Stimulated activated naive CD8-positive, alpha-beta T cell treated with anti-CD3 and anti-CD28 coated beads, Interleukin-15, Interleukin-2, amounts not matched to agents 100 U/mL and 50 U/mL, for 24 hours (primary cell): Measurements from ENCODE around the gene GFM1.
A peak's percentile ranks its signal among the peaks of the same experiment; 100 is the strongest.

Experiments used
- ATAC-seq: fragments of 150-1000 bp; cut with Tn5 transposase; one replicate; pipeline ENCODE4 v1.10.0; 2021
- DNase-seq: peaks from one replicate; pipeline ENCODE4 v3.0.0; 2021

The GFM1 gene

DNA sequence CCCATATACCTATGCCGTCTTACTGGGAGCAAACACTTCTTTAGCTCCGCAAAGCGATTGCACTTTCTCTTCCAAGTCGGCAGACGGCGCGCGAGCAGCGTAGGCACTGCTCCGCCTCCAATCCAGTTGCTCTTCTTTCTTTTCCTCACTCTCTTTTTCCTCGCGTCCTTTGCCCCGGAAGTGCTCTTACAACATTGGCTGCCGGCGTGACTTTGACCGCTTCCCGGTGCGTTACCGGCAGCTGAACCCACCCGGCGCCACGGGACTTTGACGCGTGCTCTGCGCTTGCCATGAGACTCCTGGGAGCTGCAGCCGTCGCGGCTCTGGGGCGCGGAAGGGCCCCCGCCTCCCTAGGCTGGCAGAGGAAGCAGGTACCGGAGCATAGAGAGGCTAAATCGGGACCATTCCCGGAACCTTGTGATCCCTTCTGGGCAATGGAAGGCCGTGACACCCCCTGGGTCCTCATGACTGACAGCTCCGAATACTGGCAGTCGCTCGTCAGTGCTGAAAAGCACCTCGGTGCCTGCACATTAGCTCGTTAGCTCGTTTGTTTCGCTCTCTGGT, at the start of gene GFM1:
Gene GFM1, plus strand, starts transcription at position 183 of the 564 bp plus-strand sequence. Its CDS starts 108 bp downstream, at position 291.
- peak; percentile 93 for ATAC-seq

DNA sequence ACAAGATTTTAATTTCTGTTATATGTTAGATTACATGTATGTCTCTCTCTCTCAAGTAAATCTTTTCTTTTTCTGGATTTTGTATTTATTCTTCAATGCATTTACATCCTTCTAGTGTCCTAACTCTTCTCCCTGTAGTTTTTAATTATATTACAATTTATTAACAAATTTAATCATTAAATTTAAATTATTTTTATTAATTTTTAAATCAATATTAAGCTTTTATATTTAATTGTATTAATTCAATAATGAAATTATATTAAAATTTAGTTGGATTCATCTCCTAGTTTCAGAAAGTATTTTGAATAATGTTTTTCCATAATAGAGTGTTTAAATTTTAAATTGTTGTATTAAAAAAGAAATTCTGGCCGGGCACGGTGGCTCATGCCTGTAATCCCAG, 43.5 kb upstream of the GFM1 start:
- no peak for DNase-seq
- no peak for ATAC-seq

More for the DNA sequence above, at the start of gene GFM1:
- peak; percentile 88 for DNase-seq

DNA sequence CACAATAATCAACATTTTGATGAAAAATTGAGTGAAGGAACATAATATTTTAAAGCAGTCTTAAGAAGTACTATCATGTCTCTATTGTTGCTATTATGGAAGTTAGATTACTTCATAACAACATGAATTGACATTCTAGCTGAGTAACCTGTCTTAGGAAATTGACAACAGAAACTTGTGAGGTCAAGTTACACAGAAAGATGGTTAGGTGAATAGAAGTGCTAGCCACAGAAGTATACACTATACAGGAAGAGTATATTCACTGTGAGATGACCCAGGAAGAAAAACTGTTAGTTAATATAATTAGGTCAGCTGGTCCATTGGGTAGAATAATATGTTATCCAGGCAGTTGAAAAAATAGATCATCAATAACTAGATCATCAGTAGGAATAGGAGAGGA, 42.1 kb upstream of the GFM1 start:
- DNase-seq (no peak), ATAC-seq (no peak)

DNA sequence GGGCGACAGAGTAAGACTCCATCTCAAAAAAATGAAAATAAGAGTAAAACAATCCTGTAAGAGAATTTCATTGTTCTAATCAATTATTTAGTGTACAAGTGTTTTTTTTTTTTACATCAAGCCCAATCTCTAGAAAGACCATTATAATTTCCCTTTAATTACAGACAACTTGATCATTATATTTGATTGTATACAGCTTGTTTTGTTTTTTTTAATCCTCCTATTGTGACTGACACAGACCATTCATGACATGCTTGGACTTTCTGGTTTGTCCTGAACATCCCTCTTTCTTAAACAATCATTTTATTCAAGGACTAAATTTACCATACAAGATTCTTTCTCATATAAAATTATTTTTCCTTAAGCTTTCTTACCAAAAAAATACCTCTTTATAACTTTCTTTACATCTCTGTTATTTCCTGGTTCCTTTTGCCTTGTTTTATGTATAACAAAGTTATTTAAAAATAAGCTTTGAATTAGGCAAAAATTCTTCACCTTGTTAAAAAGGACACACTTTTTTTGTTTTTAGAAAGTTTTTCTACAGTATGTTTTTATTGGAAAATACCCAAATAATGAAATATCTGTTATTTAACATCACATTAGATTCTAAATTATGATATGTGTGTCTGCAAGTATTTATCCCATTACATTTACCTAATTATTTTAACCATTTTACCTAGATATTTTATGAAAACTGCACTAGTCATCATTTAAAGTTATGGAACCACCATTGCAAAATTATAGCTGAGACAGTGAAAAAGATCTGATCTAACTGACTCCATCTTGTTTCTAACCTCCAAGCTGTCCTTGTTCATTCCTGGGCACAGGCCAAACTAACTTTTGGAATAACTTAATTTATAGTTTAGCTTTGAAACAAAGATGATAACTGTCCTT, 26.1 kb upstream of the GFM1 start:
- ATAC-seq (no peak), DNase-seq (no peak)

DNA sequence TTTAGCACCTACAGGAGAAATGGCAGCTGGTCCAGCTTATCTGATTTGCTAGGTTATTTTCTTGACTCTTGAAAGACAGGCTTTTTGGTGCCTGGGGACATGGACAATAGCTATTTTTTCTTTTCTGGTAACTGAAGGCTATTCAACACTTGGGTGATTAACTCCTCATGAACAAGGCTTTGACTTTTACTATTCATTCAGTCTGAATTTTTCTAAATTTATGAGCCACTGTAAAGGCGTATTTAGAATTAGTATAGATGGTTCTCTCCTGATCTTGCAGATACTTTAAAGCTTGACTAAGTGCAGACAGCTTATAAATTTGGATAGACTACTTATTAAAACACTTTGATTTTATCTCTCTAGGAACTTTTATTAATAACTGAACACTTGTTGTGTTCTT, 18.4 kb upstream of the GFM1 start:
- DNase-seq (no peak), ATAC-seq (no peak)

DNA sequence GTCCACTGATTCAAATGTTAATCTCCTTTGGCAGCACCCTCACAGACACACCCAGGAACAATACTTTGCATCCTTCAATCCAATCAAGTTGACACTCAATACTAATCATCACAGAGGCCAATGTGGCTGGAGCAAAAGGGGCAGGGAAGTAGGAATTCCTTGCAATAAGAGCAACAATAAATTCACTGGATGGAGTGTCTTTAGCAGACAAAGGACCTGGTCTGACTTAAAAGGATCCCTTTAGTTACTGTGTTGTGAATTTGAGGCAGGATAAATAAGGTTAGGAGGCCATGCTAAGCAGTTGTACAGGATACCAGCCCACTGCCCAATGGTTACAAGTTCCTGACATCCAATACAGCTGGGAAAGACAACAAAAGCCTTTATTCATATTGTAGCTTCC, 12.3 kb upstream of the GFM1 start:
- no peak for ATAC-seq
- no peak for DNase-seq

DNA sequence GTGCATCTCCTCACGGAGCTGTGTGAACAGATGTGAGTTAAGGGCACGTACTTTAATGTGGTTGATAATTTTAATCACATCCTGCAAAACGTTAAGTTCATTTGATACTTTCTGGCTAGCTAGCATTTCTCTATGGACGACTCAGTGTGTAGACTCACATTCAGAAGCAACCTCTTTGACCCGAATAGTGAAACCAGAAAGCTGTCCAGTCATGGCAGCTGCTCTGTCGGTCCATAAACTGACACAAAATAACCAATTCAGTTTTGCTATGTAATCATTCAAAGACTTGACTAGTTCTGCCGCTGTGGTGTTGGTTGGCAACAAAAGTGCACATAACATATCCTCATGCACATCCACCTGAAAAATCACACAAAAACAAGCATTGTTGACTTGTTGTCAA, 3.7 kb upstream of the GFM1 start:
- DNase-seq, result no peak
- ATAC-seq, result no peak

DNA sequence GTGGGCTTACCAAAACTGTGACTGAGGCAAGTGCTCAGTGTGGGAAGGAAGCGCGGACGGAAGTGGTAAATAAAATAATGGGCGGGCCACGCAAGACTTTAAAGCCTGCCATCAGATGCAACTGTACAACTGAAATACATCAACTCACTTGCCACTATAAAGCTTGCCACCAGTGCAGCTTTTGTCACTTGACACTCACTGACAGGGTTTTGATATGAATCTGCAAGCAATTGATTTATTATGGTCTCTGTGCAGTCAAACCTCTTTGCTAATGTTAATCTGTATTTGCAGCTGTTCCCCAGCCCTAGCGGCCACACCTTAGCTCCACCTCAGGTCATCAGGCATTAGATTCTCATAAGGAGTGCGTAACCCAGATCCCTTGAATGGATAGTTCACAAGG, 2.3 kb upstream of the GFM1 start:
- ATAC-seq (no peak), DNase-seq (no peak)

DNA sequence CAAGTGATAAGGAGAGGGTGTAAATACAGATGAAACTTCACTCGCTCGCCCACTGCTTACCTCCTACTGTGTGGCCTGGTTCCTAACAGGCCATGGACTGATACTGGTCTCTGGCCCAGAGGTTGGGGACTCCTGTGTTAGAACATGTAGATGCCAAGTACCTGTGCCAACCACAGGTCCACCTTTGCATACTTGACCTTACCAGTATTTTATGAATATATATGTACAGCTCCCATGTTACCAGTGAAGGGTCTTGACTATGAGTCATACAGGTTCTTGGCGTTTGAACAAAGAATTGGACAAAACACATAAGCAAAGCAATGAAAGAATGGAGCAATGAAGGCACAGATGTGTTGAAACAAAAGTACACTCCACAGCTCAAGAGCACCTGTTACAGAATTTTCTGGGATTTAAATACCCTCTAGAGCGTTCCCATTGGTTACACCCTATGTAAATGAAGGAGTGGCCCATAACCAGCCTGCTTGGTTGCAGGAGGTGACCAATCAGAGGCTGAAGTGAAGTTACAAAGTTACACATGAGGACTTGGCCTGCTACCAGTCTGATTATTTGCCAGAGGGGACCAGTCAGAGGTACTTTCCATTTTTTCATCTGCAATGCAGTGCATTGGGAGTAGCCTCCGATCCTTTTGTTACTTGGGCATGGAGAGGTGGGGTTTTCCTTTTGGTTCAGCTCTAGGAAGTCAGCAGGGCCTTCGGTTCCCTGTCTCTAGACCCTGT, 1.7 kb upstream of the GFM1 start:
- DNase-seq (no peak), ATAC-seq (no peak)

DNA sequence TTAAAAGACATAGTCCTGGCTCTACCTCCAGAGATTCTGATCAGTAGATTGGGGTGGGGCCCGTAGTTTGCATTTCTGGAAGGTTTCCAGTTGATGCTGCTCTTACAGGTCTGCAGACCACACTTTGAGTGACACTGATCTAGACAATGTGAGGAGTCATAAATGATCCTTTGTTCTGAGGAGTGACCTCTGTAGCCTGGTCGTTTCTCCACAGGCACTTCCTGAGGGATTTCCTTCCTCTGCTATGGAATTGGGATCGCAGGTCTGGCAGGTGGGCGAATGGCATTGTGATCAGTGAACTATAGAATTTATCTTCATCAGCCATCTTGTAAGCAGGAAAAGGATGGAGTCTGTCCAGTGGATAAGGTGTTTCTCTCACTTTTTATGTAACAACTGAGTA, 5.5 kb downstream of the GFM1 start:
- no peak for ATAC-seq
- no peak for DNase-seq

DNA sequence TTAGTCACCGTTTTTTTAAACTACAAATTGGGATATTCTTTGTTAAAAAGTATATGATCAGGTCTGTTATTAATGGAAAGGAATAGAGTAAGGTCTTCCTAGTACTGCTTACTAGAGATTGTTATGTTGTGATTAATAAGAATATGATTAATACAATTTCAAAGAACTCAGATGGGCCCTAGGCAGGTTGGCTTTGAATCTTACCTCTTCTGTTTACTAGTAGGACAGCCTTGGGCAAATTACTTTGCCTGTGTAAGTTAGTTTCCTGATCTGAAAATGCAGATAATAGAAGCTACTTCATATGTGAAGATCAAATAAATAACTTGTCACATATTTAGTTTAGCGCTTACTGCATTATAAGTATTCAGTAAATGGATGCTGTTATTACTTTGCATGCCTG, 6.9 kb downstream of the GFM1 start:
- ATAC-seq (no peak), DNase-seq (no peak)

DNA sequence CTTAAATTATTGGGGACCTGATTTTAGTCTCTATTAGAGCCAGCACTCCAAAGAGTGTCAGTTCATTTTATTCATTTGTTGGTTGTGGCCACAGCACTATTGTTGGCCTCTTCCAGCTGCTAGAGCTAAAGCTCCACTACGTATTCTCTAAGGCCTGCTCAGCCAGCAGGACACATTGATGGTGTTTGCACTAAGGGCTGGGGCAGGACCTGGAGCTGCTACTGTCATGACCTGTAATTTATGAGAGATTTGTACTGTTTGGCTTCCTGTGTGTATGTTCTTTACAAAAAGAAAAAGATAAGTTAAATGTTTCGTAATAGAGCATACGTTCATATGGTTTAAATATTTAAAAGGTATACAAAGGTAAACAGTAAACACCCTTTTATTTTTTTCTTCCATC, 8.1 kb downstream of the GFM1 start:
- no peak for DNase-seq
- ATAC-seq, result no peak

DNA sequence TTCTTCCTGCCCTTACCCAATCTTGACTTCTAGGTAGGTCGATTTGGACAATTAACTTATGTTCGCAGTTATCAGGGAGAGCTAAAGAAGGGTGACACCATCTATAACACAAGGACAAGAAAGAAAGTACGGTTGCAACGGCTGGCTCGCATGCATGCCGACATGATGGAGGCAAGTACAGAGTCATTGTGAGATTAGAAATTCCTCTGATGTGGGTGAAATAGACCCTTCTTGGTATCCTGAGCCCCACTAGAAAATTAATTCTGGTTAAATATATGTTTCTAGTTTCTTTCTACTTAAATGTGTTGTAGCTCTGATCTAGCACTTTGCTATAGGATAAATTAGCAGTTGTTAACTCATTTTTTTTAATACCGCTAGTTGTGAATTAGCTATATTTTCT, 14.6 kb downstream of the GFM1 start:
- no peak for DNase-seq
- no peak for ATAC-seq

DNA sequence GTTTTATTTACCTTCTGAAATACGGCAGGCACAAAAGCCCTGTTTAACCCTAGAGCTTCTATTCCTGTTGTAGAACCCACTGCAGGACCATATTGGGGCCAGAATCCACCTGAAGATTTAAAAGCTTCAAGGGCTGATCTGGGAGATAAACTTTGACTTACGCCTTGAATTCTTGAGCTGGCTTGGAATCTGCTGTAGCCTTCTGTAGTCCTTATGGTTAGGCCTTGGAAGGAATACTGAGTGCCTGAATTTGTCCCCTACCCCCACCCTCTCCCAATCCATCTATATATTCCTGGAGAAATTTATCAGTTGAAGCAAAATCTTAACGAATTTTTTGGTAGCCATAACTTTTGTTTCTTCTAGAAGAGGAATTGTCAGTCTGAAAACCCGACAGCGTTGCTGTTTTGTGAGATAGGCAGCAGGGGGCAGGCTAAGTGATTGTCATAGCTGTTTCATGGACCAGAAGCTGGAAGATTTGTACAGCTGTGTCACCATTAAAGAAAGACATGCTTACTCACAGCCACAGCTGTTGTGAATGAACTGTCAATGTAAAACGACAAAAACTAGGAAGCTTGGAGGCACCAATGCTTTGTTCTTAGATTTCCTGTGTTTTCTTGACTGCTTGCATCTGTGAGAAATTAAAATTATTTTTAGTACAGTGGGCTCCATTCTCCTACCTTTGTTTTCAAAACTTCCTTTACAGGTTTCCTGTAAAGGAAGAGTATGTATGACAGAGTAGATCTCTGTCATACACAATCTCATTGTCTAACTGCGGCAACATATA, 15.3 kb downstream of the GFM1 start:
- peak; percentile 77 for ATAC-seq
- DNase-seq, result peak; percentile 52

DNA sequence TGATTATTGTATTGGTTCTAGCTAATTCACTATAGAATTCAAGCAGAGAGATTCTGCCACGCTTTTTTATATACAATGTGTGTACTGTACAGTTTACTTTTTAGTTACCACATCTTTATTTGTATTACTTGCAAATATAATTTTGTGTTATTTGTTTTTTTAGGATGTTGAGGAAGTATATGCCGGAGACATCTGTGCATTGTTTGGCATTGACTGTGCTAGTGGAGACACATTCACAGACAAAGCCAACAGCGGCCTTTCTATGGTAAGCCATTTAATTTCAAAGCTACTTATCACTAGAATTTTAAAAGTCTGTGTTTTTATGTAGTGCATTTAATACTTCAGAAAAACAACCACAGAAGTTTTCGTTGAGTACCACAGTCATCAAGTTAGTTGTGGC, 16.4 kb downstream of the GFM1 start:
- no peak for DNase-seq
- no peak for ATAC-seq

DNA sequence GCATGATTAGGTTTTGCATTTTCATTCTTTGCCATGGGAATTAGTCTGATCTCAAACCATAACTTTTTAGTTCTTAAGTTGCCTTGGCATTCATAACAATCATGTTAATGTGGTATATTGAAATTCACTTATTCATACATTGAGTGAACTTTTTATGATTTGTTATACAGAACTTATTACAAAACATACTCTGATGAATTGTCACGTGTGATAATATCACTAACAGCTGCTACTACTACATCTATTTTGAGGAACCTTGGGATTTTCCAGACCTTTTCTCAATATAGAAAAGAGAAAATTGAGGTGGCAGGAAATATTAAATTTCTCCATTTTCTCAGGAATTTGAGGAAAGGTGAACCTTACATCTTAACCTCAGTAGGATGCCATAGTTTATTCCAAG, 18.9 kb downstream of the GFM1 start:
- DNase-seq (no peak), ATAC-seq (no peak)

DNA sequence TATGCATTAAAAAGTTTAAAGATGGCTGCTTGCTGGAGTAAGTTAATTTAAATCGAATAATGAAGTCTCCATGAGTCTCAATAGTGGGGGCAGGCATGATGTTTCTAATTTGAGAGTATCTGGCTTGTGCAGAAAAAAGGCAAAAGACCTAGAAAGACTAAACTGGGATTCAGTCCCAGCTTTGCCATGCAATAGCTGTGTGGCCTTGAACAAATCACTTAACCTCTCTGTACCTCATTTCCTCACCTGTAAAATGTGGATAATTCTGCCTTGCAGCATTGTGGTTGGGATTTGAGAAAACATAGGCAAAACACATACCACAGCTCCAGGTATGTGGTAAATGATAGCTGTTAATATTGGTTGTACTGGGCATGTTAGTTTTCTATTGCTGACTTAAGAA, 19.5 kb downstream of the GFM1 start:
- ATAC-seq (no peak), DNase-seq (no peak)

DNA sequence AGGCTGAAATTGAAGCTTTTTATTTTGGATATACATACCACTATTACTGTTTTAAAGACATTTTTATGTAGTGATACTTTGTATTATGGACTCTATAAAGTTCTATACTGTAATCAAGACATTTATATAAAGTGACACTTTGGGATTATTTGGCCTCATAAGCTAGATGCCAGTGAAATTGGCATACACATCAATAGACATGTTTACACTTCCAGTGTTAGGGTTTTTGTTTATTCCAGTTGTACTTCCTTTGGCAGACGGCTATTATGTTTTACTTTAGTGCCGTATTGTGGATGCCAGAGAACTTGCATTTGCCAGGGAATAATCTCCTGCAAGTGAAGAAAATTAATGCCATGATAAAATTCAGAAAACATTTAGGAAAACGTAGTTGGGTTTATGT, 22.1 kb downstream of the GFM1 start:
- ATAC-seq (no peak), DNase-seq (no peak)

DNA sequence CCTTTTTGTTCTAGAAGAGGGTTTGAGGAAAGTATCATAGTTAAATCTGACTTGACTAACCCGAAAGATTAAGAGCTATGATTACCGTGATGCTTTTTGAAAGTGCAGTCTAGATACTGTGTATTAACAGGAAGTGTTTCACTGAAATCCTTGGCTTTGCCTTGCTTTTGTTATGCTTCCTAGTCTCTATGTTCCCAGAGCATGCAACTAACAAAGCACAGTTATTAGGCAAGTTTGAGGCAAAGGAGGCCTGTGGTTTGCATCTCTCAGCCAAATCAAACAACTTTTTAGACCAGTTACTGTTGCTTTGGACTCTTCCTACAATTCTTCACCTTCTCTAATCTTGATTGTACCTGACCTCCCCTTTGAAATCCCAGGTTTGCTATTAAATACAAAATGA, 24.2 kb downstream of the GFM1 start:
- no peak for DNase-seq
- ATAC-seq, result no peak

DNA sequence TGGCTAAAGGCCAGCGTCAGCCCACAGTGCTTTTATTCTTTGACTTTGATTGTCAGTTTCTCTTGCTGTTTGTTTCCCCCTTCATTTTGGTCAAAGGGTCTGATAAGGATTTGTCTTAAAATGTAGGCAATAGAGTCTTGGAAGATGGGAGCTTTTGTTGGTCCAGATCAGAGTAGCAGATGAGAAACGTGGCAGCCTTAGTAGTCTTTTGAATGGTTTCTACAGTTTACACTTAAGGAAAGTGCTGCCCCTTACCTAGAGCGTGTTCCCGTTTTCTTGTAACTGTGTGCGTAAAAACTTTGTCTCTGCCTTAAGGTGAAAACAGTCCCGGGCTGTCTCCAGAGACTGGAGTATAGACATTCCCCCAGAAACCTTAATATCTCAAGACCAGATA, 27.5 kb downstream of the GFM1 start:
- peak; percentile 3 for ATAC-seq
- DNase-seq, result no peak

DNA sequence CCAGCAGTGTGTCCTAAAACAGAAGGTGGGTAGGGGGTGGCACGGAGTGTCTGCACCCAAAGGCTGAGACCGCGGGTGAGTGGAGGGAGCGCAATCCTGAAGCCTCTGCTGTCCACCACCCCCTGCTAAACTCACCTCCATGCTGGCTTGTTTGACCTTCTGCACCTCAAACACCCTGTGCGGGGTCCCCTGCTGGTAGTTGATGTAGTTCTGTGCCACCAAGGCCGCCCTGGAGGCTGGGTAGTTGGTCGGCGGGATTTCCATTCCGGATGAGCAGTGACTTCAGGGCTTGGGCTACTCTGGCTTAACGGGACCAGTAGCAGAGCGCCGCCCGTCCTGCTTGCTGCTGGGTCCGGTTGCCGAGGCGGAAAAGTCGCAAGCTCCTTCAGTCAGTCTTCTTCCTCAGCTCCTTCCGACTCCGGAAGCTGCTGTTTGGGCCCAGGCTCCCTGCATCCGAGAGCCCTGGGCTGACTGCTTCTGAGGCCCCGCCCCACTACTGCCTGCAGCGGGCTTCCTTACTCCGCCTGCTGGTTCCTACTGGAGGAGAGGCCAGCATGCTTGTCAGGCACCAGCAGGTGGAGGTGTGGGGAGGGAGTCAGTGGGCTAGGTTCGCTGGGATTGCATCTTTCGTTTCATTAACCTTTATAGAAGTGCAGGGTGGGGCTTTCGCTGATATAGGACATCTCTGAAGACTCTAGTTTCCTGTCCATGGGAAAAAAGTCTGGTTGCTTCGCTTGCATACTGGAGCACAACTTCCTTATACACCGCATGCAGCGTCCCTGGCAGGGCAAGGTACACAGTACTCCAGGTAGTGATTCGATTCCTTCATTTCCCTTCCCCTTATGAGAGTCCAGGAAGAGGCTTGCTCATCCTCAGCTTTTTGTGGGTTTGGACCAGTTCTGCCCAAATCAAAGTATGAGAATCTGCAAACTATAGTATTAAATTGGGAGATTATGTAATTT, 28.2 kb downstream of the GFM1 start, which contains the start of gene LXN:
Gene LXN, minus strand, starts transcription at position 434 of the 962 bp plus-strand sequence. Its CDS starts 170 bp downstream, at position 264.
- ATAC-seq, result peak; percentile 99
- DNase-seq, result peak; percentile 81
